Transverse colon (tissue), 4 donors: Measurements from ENCODE around the gene MBTPS1.

Source experiments
- EP300 ChIP-seq: sonication (generic); formaldehyde crosslinking; IDR thresholded peaks from one replicate; pipeline ENCODE4 v1.6.1; 2017; ENCODE audit warnings: antibody characterized with exemption, low read depth
- POLR2A ChIP-seq: fragments of 450-650 bp; IDR thresholded peaks from one replicate; pipeline ENCODE4 v1.6.1; 2016; ENCODE audit warnings: antibody characterized with exemption, mild to moderate bottlenecking, moderate library complexity
- POLR2AphosphoS5 ChIP-seq, 3 donors: sonication (generic); formaldehyde crosslinking; IDR thresholded peaks; one replicate each; pipeline ENCODE4 v1.6.1; 2016; ENCODE audit warnings: antibody characterized with exemption in 3 of 3
- TF ChIP-seq, protein P1 (sequence below), 5 experiments: fragments of 200-600 bp in 3 of 5; fragments of 450-650 bp in 2 of 5; sonication (generic) in 3 of 5; IDR thresholded peaks; 1 replicate in 2 of 5; 2 replicates in 3 of 5; pipeline ENCODE4 v1.5.1; 2016 to 2017; ENCODE audit warnings: antibody characterized with exemption in 5 of 5, inconsistent platforms in 3 of 5, mild to moderate bottlenecking in 2 of 5, moderate library complexity in 1 of 5

DNA sequence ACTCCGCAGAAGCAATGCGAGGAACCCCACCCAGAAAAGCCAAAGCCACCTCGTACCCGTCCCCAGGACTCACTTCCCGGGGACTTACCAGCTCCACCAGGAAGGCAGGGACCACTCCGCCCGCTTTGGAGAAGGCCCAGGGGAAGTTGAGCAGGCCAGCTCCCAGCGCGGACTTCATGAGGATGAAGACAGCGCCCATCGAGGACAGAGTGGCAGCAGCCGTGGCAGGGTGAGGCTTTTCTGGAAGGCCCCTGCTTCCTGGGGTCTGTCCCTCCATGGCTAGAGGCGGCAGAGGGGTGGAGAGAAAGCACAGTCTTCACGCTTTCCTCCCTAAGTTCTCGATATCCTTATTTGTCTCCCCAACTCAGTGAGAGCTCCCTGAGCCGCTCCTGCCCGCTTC, 74.9 kb downstream of the MBTPS1 start:
- TF ChIP-seq POLR2A (no peak), POLR2AphosphoS5 (IDR thresholded peaks at IDR 0.05) (no peak), EP300 (no peak)
- TF ChIP-seq, protein P1, sequence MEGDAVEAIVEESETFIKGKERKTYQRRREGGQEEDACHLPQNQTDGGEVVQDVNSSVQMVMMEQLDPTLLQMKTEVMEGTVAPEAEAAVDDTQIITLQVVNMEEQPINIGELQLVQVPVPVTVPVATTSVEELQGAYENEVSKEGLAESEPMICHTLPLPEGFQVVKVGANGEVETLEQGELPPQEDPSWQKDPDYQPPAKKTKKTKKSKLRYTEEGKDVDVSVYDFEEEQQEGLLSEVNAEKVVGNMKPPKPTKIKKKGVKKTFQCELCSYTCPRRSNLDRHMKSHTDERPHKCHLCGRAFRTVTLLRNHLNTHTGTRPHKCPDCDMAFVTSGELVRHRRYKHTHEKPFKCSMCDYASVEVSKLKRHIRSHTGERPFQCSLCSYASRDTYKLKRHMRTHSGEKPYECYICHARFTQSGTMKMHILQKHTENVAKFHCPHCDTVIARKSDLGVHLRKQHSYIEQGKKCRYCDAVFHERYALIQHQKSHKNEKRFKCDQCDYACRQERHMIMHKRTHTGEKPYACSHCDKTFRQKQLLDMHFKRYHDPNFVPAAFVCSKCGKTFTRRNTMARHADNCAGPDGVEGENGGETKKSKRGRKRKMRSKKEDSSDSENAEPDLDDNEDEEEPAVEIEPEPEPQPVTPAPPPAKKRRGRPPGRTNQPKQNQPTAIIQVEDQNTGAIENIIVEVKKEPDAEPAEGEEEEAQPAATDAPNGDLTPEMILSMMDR (IDR thresholded peaks at IDR 0.05), result no peak
